Measurements from ENCODE around the gene SLC48A1.
A peak's percentile ranks its signal among the peaks of the same experiment; 100 is the strongest.
"Not testable (repeated sequence)": the region's sequence is repeated elsewhere in the genome, so short reads cannot be mapped to it uniquely, and the experiment has no call there.

SLC48A1 gene

DNA sequence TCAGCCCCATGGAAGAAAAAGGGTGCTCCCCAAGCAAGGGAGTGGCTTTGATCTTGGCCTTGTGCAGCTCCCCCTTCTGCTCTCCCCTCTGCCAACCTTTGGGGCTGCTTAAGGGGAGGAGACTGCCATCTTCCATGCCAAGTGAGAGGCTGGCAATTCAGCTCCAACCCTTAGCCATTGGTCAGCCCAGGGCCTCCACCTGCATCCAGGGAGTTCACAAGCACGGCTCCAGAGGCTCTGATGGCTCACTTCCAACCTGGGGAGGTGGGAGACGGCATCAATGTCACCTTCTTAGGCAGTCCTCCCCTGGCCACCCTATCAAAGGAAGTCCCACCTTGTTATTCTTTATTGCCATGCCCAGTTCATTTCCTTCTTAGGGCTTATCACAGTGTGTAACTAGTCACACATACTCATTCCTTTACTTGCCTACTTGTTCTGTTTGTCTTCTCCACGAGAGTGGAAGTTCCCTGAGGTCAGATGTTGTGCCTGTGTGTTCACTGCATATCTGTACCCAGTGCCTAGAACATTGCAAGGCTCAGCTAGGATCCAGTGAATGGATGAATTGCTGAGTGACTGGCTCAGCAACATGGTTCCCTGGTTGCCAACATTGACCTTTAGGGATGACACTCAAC, 41.6 kb downstream of the SLC48A1 start:
- DNase-seq: no peak

DNA sequence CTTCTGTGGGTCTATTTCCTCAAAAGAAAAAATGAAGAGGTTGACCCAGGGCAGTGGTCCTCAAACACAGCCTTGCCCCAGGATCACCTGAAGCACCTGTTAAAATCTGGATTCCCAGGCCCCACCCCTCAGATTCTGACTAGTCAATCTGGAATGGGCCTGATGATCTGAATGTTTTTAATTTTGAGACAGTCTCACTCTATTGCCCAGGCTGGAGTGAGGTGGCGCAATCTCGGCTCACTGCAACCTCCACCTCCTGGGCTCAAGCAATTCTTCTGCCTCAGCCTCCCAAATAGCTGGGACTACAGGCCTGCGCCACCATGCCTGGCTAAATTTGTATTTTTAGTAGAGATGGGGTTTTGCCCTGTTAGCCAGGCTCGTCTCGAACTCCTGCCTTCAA, 42.4 kb downstream of the SLC48A1 start:
- not testable (repeated sequence) for DNase-seq

DNA sequence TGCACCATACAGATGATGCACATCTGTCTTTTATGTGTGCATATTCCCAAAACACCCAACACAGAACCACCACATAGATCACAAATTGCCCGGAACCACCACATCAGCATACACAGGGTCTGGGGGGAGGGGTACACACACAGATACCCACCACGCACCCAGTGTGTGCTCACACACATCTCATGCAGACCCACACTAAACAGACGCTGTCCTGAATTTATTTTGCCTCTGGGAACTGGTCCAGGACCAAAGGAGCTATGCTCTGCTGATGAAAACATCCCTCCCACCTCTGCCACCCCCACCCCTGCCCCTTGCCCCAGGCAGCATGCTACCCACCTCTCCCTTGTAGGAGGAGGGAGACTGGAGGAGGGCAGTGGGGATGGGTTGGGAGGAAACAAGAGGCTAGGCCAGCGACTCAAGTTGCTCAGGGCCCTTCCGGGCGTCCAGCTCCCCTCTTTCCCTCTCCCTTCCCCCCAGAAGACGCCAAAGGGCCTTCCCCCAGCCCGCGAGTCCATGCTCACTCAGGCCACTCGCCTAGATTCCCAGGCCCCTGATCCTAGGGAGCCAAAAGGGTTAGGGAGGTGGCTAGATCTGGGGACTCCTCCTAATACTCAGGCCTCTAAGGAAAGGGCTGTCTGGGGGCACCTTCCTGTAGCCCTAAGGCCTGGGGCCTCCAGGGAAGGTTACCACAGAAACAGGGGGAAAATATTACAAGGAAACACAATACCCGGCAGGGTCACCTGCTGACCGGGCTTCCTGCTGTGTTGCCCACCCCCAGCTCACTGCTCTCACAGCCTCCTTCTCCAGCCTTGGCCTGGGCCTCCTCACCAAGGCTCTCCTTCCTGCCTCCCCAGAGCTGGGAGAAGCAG, 43.6 kb downstream of the SLC48A1 start:
- DNase-seq: peak; percentile 16

DNA sequence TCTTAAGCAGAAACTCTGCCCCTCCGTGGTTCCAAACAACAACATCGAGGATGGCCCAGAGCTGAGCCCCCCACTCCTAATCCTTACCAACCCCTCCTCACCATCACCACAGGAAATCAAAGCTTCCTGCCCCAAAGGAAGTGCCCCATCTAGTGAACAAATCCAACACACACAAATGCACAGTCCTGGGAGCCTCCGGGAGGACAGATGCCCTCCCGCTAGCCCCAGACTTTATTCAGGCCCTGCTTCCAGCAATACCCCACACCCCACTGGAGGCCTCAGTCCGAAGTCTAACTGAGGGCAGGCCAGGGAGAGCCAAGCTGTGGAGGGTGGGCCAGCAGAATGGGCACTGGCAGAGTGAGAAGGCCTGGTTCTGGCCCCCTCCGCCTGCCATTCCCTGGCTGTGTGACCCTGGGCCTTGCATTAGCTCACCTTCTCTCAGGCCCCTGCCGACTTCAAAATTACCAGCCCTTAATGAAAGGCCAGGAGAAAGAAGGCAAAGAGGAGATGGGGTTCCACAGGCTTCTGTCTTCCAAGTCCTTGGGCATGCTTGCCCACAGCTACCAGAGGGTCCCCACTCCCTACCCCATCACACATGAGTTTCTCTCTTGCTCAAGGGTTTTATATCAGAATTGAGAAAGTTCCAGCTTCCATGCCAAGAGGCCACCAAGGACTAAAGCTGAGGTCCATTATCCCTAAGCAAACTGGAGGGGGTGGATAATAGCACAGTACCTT, 44.4 kb downstream of the SLC48A1 start:
- DNase-seq: no peak

DNA sequence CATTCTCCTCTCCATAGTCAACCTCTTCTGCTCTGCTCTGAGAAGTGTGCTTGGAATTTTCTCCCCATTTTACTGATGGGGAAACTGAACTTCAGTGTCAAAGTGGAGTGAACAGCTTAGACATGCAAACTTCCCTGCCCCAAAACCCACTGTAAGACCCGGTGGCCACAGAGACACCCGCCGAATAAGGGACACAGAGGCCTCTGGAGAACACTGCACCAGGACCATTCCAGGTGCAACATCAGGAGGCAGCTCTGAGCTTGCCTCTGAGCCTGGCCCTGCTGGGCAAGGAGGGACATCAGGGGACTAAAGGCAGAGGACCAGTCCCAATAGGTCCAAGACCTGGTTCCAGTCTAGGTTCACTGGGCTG, 45.0 kb downstream of the SLC48A1 start:
- DNase-seq: no peak

DNA sequence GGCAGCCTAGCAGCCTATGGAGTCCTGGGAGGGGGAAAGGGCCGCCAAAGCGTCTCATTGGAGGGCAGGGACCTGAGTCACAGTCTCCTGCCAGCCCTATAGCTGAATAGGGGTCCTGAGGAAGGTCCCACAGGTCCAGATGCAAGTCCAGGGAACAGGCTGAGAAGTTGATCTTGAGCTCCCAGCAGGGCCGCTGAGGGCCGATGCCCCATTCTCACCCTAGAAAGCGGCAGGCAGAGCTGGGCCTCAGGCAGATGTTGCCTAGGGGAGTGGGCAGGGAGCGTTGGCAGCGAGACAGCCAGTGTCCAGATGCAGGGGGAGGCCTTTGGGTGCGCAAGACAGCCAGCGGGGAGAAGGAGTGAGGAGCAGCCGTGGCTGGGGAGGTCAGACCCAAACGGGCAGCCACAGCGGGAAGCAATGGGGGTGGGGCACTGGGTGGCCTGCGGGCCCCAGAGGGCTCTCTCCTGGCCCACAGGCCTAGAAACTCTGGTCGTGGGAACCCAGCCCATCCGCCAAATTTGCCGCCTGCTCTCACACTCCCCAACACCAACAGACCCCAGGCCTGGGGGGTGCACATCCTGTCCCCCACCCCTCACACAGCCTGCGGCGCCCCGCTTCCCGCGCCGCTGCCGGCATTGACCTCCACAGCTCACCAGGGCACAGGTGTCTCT, 45.6 kb downstream of the SLC48A1 start:
- no peak for DNase-seq

DNA sequence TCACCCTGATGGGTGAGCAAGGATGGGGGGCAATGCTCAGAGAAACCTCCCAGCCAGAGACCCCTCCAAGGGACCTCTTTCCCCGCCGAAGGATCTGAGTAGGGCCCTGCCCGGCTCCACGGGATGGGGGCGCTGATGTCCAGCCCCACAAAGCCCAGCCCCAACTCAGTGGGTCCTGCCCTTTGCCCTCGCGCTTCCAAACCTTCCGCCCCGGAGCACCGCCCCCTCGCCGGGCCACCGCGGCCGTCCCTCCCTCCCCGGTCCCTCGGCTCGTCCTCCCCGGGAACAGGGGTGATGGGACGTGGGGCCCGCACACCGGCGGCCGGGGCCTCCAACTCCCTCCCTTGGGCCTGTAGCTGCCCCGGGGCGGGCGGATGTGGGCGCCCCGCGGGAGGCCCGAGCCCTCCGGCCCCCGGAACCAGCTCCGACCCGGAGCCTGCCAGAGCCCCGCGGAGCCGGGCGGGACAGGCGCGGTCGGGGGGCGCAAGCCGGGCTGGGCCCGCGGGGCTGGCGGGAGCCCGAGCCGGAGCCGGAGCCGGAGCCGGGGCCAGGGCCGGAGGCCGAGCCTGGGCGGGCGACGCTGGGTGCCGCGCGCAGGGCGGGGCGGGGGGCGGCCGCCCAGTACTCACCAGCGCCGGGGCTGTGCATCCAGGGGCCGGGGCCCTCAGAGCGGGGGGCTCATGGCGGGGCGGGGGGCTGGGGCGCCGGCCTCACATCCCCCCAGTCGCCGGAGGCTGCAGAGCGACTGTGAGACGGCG, 46.3 kb downstream of the SLC48A1 start:
- DNase-seq: peak; percentile 66

DNA sequence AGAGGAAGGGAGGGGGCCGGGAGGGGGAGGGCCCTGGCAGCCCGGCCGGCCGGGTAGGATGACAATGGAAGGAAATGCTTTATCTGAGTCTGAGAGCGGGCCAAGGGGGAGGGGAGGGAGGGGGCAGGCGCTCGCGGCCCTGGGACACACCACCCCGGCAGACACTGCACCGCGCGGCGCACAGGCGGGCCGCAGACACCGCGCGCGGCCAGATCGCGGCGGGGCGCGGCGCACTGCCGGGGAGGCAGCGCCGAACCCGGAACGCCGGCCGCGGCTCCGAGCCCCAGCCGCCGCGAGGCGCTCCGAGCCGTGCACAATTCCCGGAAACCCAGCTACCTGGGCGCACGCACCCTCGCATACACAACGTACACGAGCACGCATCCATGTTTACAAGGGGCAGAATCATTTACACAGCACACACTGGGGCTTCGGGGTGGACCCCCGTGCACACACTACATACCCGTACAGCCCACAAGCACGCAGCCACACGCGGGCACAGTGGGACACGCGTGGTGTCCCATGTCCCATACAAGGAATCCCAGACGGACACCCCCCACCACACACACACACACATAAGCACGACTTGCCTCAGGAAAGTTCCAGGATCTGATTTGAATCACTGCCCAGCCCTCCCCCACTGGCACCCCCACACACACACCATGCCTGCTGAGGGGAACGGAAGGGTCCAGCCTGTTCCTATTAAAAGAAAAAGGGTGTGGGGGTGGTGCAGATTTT, 47.0 kb downstream of the SLC48A1 start, which contains the start of gene HDAC7:
Gene HDAC7, minus strand, starts transcription at position 8 of the 735 bp plus-strand sequence. CDS start 118 bp downstream, outside the sequence.
- peak; percentile 74 for DNase-seq

DNA sequence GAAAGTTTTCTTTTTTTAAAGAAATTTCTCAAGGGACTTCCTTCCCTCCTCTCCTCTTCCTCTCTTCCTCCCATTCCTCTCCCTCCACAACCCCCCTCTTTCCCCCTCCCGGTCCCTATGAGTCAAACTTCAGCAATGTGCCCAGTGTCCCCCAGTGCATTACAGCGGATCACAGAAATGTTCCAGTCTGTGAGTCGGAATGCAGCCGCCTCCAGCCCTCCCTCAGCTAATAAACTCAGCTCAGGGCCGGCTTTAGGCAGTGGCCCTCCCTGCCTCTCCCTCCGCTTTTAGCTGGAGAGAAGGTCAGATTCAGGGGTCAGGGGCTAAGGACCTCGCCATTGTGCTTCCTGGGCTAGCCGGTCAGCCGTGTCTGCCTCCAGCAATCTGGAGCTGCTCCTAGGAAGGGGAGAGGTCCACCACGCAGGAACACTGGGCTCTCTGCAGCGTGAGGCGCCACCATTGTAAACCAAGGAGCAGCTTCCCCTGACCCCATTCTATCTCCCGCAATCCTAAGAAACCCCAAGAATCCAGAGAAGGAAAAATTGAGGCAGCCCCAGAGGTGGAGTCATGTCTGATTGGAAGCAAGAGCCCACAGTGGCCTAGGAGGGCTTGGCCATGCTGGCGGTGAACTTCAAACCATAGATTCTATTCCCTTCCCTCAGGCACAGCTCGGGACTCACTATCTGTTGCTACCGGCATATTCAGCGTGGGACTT, 47.8 kb downstream of the SLC48A1 start:
- peak; percentile 31 for DNase-seq

DNA sequence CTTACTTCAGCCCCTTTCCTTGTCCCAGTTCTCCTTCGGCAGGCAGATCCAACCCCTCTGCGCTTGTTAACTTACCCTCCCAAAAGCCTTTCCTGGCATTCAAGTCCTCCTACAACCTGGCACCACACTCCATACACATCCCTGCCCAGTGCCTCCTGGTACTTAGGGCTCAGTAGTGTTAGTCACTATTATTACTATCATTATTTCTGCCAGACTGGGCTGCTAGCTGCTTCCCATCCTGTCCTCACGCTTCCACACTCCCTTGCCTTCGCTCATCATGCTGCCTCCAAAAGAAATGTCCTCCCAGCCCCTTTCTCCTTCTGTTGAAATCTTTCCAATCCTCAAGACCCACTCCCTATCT, 48.3 kb downstream of the SLC48A1 start:
- no peak for DNase-seq

DNA sequence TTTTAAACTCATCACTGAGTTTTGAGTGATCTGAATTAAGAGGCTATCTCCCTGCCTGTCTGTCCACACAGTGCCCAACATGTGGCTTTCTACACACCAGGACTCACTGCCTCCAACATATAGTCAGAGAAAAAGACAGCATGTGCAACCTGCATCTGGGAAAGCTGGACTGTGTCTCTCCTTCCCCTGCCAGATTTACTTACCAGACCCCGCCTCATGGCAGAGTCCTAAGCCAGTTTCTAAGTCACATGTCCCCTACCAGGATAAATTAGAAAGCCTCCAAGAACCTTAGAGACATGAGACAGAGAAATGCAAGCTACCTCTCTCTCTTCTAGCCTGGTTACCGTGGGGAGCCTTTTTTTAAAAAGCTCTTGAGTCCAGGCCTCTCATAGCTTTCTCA, 49.4 kb downstream of the SLC48A1 start:
- DNase-seq: no peak

DNA sequence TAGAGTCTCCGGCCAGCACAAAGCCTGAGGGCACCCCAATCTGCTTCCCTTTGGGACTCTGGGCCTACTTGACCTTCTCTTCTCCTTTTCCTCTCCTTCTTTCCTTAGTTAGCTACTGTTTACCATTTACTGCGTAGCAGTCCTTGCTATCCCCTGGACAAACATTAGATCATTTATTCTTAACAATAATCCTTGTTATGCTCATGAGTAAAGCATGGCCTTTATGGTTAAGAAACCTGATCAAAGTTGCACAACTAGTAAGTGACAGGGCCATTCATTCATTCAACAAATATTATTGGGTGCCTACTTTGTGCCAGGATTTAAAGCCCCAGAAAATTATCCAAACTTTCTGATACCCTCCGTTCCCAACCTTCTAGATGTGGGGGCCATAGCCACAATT, 49.8 kb downstream of the SLC48A1 start:
- no peak for DNase-seq

DNA sequence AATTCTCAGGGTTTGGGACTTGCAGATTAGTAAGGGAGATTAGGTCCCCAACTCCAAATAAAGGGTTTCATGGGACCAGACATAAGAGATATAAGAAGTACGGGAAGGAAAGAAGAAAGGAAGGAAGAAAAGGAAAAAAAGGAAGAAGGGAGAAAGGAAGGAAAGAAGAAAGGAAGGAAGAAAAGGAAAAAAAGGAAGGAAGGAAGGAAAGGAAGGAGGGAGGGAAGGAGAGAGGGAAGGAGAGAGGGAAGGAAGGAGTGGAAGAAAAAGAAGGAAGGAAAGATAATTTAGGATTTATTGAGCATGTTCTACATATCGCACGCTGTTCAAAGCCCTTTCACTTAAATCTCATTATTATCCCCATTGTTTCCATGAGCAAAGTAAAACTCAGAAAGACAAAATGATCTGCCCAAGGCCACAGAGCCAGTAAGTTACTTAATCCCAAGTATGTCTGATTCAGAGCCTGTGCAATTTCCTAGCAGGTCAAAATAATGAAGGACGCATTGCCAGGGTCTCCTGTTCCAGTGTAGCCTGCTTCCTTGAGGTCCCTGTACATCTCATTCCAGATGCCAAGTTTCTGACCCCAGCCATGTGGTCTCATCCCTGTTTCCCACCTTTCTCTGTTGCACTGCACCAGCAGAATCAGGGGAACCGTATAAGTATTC, 50.5 kb downstream of the SLC48A1 start:
- DNase-seq: no peak

DNA sequence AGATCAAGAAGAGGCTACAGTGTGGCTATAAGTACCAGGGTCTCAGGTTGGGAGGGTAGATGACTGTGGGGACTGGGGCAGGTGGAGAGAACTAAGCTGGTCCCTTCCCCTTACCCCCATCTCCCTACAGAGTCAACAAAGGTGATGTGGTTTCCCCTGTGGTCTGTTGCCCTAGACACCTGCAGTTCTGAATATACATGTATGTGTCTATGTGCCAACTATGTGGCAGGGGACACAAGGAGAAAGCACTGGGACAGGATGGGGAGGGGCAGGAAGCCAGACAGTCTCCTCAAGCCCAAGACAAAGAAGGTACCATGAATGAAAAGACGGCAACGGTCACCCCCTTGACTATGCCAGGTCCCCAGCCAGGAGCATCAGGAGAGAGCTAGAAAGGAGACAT, 51.2 kb downstream of the SLC48A1 start:
- DNase-seq: no peak

DNA sequence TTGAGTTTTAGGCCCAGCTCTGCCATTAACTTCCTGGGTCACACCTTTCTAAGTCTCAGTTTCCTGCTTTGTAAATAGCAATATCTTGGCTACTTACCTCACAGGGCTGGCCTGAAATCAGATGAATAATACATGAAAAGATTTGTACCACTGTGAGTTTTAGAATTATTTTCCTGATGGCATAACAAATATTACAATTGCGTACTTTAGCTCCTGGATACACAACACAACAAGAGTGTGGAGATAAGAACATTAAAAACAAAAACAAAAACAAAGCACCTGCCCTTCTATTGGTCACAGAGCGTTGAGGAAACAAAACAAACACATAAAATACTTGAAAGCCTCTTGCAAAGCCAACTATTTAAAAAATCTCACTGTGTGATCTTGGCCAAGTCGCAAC, 51.6 kb downstream of the SLC48A1 start:
- DNase-seq: no peak

DNA sequence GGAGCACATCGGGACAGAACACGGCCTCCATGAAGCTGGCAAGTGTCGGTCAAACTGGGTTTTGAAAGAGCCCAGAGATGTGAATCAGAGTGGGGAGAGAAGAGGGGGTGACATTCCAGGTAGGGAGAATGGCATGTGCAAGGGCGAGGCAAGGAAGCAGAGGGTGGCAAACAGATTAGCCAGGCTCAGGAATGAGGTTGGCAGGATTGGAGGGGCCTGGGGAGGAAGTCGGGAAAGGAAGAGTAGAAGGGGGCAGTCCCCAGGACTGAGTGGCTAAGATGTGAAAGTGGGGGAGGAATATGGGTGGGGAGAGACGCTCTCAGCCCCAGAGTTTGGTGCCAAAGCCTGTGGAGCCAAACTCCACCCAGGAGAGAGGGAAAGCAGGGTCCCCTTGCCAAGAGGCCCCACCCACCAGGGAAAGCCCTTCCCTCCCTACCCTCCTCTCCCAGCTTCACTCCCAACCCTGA, 52.2 kb downstream of the SLC48A1 start:
- no peak for DNase-seq

DNA sequence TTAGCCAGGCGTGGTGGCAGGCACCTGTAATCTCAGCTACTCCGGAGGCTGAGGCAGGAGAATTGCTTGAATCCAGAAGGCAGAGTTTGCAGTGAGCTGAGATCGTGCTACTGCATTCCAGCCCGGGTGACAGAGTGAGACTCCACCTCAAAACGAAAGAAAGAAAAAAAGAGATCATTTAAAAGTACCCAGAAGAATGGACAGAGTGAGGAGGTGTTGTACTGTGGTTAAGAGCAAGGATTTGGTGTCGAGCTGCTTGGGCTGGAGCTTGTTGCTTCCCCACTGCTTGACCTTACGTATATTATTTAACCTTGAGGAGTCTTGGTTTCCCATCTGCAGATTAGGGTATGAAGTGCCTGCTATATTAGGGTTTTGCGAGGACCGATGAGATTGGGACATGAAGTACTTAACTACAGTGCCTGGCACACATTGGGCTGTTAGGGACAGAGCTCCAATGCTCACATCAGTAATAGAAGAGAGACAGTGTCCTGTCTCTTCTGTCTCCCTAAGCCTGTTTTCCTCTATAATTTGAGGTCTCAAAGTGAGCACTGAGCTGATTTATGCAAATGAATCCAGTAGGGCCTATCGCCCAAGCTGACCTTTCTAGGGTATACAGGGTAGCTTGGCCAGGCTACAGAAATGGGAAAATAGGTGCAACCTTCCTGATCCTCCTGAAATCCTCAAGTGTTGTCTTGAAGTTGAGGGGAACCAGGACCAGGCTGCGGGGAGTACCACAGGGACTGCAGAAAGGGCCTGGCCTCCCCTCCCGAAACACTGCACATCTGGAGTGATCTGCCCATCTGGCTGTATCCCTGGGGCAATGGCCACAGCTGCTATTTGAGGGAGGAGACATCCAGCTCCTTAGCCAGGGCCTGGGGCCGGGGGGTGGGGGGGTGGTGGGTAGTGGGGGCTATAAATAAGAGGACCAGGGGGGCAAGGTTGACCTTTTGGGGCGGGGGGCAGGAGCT, 55.3 kb downstream of the SLC48A1 start:
- peak; percentile 68 for DNase-seq

DNA sequence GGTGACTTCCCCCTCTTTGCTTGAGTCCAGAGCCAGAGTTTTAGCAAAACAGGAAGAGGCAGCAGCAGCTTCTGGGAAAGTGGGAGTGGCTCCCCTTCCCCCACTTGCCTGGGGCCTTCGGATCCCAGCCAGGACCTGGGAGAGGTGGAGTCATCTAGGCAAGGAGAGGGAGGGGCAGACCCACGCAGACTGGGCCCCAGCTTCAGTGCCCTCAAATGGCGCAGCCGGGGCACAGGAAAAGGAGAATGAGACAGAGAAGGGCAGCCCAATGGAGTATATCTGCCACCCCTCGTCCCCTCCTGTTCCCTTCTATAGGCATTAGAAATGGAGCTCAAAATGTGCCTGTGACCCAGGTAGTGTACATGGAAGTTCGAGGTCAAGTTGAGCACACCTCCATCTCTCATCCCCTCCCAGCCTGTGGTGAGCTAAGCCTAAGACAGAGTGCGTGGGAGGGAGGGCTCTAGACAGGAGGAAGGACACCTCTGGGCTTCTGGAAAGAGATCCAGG, 56.0 kb downstream of the SLC48A1 start:
- peak; percentile 85 for DNase-seq

DNA sequence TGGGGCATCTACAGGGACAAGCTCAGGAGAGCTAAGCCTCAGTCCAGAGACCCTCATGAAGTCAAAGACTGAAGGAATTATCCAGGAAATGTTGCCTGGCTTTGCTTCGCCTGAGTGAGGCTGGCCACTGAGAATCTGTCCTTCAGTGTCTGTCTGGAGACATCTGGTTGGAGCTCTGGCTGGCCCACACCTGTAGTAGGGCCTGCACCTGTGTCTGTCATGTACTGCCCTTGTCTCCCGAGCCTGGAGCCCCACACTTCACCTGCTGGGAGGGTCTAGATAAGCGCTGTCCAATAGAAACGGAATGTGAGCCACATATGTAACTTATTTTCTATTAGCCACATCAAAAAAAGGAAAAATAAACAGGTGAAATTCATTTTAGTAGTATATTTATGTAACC, 56.5 kb downstream of the SLC48A1 start:
- no peak for DNase-seq

Measured in NCI-H69 (cell line).